Esophagus squamous epithelium (tissue), 4 donors: Measurements from ENCODE around the gene RTEL1.

Experiments
- CTCF ChIP-seq, 6 experiments: fragments of 450-650 bp in 4 of 6; fragments of 200-600 bp in 2 of 6; sonication (generic) in 2 of 6; IDR thresholded peaks; one replicate each; pipeline ENCODE4 v1.5.1; 2016 to 2019; ENCODE audit warnings: antibody characterized with exemption in 6 of 6, mild to moderate bottlenecking in 4 of 6, moderate library complexity in 4 of 6
- POLR2A ChIP-seq, 4 donors: fragments of 450-650 bp; IDR thresholded peaks; one replicate each; pipeline ENCODE4 v1.6.1; 2017; ENCODE audit warnings: antibody characterized with exemption in 4 of 4, mild to moderate bottlenecking in 4 of 4, moderate library complexity in 3 of 4

GRCh38 chr20:63648190-63648589, 9.9 kb upstream of the RTEL1 start:
- TF ChIP-seq CTCF (IDR thresholded peaks at IDR 0.05) (no peak), POLR2A (IDR thresholded peaks at IDR 0.05) (no peak)
